HepG2 (cell line): ENCODE measurements around the gene SYNGR1. TPM values are rescaled to one million over a fixed set of nuclear protein-coding genes. Genes with fewer than 3 reads are reported as not detected.

Experiments used
- BCL6 ChIP-seq: IDR thresholded peaks from 2 replicates; pipeline ENCODE4 v1.6.1; 2016; ENCODE audit warnings: missing genetic modification reagents, missing compliant biosample characterization
- CBX5 ChIP-seq: sonication (generic); formaldehyde crosslinking; IDR thresholded peaks from 2 replicates; pipeline ENCODE4 v1.4.0; 2020; ENCODE audit warnings: missing genetic modification reagents, borderline replicate concordance
- CSRNP1 ChIP-seq: sonication (generic); formaldehyde crosslinking; IDR thresholded peaks from 2 replicates; pipeline ENCODE4 v1.8.1; 2023; ENCODE audit warnings: mild to moderate bottlenecking, missing genetic modification reagents
- HDAC1 ChIP-seq: sonication (generic); formaldehyde crosslinking; IDR thresholded peaks from 2 replicates; pipeline ENCODE4 v1.5.1; 2020; ENCODE audit warnings: mild to moderate bottlenecking, missing genetic modification reagents
- HIC2 ChIP-seq: sonication (generic); formaldehyde crosslinking; IDR thresholded peaks from 2 replicates; pipeline ENCODE4 v1.9.0; 2022; ENCODE audit warnings: low read depth, missing genetic modification reagents
- KLF13 ChIP-seq: sonication (generic); formaldehyde crosslinking; IDR thresholded peaks from 2 replicates; pipeline ENCODE4 v1.4.0; 2020; ENCODE audit warnings: mild to moderate bottlenecking, missing genetic modification reagents
- KMT2A ChIP-seq: sonication (generic); formaldehyde crosslinking; IDR thresholded peaks from 2 replicates; pipeline ENCODE4 v1.4.0; 2020; ENCODE audit warnings: missing genetic modification reagents
- MTF2 ChIP-seq: sonication (generic); formaldehyde crosslinking; IDR thresholded peaks from 2 replicates; pipeline ENCODE4 v1.5.0; 2020; ENCODE audit warnings: missing genetic modification reagents, borderline replicate concordance
- NCOA1 ChIP-seq: sonication (generic); formaldehyde crosslinking; IDR thresholded peaks from 2 replicates; pipeline ENCODE4 v1.9.0; 2021; ENCODE audit warnings: missing genetic modification reagents
- NR2F6 ChIP-seq, 2 experiments: IDR thresholded peaks; 2 replicates each; pipeline ENCODE4 v1.6.1; 2016; ENCODE audit warnings: antibody characterized with exemption in 1 of 2, mild to moderate bottlenecking in 1 of 2
- RARA ChIP-seq: IDR thresholded peaks from 2 replicates; pipeline ENCODE4 v1.6.1; 2016; ENCODE audit warnings: missing genetic modification reagents, missing compliant biosample characterization
- RFXAP ChIP-seq: sonication (generic); formaldehyde crosslinking; IDR thresholded peaks from 2 replicates; pipeline ENCODE4 v1.4.0; 2020; ENCODE audit warnings: missing genetic modification reagents, borderline replicate concordance
- SMAD1 ChIP-seq: sonication (generic); formaldehyde crosslinking; IDR thresholded peaks from 2 replicates; pipeline ENCODE4 v1.4.0; 2020; ENCODE audit warnings: missing genetic modification reagents, low read depth, mild to moderate bottlenecking, borderline replicate concordance
- SP4 ChIP-seq: sonication (generic); formaldehyde crosslinking; IDR thresholded peaks from 2 replicates; pipeline ENCODE4 v1.8.1; 2023; ENCODE audit warnings: mild to moderate bottlenecking, missing genetic modification reagents
- SRF ChIP-seq: IDR thresholded peaks from 2 replicates; pipeline ENCODE4 v1.6.1; 2011; ENCODE audit warnings: mild to moderate bottlenecking, low read depth, low read length, moderate library complexity
- TCF7L2 ChIP-seq: IDR thresholded peaks from 2 replicates; pipeline ENCODE4 v1.6.1; 2011; ENCODE audit warnings: mild to moderate bottlenecking, low read depth, low read length, moderate library complexity
- THAP9 ChIP-seq: sonication (generic); formaldehyde crosslinking; IDR thresholded peaks from 2 replicates; pipeline ENCODE4; 2020; ENCODE audit warnings: missing genetic modification reagents, mild to moderate bottlenecking, borderline replicate concordance
- ZBTB7B ChIP-seq: sonication (generic); formaldehyde crosslinking; IDR thresholded peaks from 2 replicates; pipeline ENCODE4 v1.4.0; 2020; ENCODE audit warnings: missing genetic modification reagents
- ZMYM4 ChIP-seq: sonication (generic); formaldehyde crosslinking; IDR thresholded peaks from 2 replicates; pipeline ENCODE4 v1.8.1; 2023; ENCODE audit warnings: mild to moderate bottlenecking, missing genetic modification reagents
- ZNF292 ChIP-seq: sonication (generic); formaldehyde crosslinking; IDR thresholded peaks from 2 replicates; pipeline ENCODE4 v1.8.1; 2022; ENCODE audit warnings: mild to moderate bottlenecking, low read depth, missing genetic modification reagents, borderline replicate concordance
- ZNF430 ChIP-seq: sonication (generic); formaldehyde crosslinking; IDR thresholded peaks from 2 replicates; pipeline ENCODE4 v1.9.0; 2021; ENCODE audit warnings: mild to moderate bottlenecking, missing genetic modification reagents
- ZNF605 ChIP-seq: sonication (generic); formaldehyde crosslinking; IDR thresholded peaks from 2 replicates; pipeline ENCODE4 v1.8.0; 2022; ENCODE audit warnings: mild to moderate bottlenecking, missing genetic modification reagents
- ZNF768 ChIP-seq: sonication (generic); formaldehyde crosslinking; IDR thresholded peaks from 2 replicates; pipeline ENCODE4 v1.4.0; 2020; ENCODE audit warnings: missing genetic modification reagents
- polyA plus RNA-seq, 8 experiments: library from polyadenylated mRNA; depleted of rRNA in 3 of 8; stranded (reverse) in 7 of 8; unstranded in 1 of 8; fragments of >200 nt; fragmentation: Illumina TruSeq in 4 of 8; extraction: Trizol in 4 of 8; gene quantifications; 2 replicates each; pipeline versions ENCODE4 v1.2.1 to v1.2.3, GENCODE V29; 2011 to 2016; ENCODE audit warnings: low read depth in 4 of 8, missing spikeins in 1 of 8, mixed read lengths in 1 of 8; ENCODE audit not compliant: insufficient read depth in 1 of 8
- total RNA-seq, 5 experiments: library from RNA; depleted of rRNA; stranded (reverse); fragments of >200 nt; fragmentation: Illumina TruSeq; extraction: Trizol; gene quantifications; 2 replicates each; pipeline ENCODE4 v1.2.3, GENCODE V29; 2016; ENCODE audit warnings: low read depth in 1 of 5

SYNGR1 gene
- total and polyA plus RNA-seq, 2 of the 13 experiments (the other 11 are each of a cell fraction or from before 2014, with no cell fraction given) = 0.27 to 2.7 TPM

- TF ChIP-seq ZNF292 (CRISPR knock-in tag) (peak; percentile 81; the same call in 1 of the 2 replicates), THAP9 (peak; percentile 40; the same call in 1 of the 2 replicates), SMAD1 (0 out of 2 replicates have a peak, but pooled peaks have one; percentile 60), SRF (no peak), BCL6 (CRISPR knock-in tag) (peak; percentile 70), KLF13 (no peak), KMT2A (CRISPR knock-in tag) (no peak), TCF7L2 (no peak), ZNF605 (CRISPR knock-in tag) (0 out of 2 replicates have a peak, but pooled peaks have one; percentile 35), HIC2 (CRISPR knock-in tag) (0 out of 2 replicates have a peak, but pooled peaks have one; percentile 20), ZBTB7B (CRISPR knock-in tag) (peak; percentile 21; the same call in 1 of the 2 replicates), ZNF430 (CRISPR knock-in tag) (0 out of 2 replicates have a peak, but pooled peaks have one; percentile 57), NR2F6 (IDR thresholded peaks at IDR 0.05) (no peak), NR2F6 (CRISPR knock-in tag; IDR thresholded peaks at IDR 0.05) (0 out of 2 replicates have a peak, but pooled peaks have one; percentile 26), SP4 (CRISPR knock-in tag) (peak; percentile 34), CSRNP1 (CRISPR knock-in tag) (0 out of 2 replicates have a peak, but pooled peaks have one; percentile 8), MTF2 (no peak), RARA (CRISPR knock-in tag) (0 out of 2 replicates have a peak, but pooled peaks have one; percentile 7), RFXAP (CRISPR knock-in tag) (no peak), HDAC1 (CRISPR knock-in tag) (peak; percentile 50; the same call in 1 of the 2 replicates), ZMYM4 (peak; percentile 25; the same call in 1 of the 2 replicates), NCOA1 (CRISPR knock-in tag) (no peak), CBX5 (CRISPR knock-in tag) (0 out of 2 replicates have a peak, but pooled peaks have one; percentile 21), ZNF768 (CRISPR knock-in tag) (0 out of 2 replicates have a peak, but pooled peaks have one; percentile 45)
Measured at GRCh38 chr22:39300186-39300830, 49.5 kb upstream of the SYNGR1 start (continued).
